Panc1 (cell line): ENCODE results near the gene OPRPN. TPM values are rescaled to one million over a fixed set of nuclear protein-coding genes. Genes with fewer than 3 reads are reported as not detected.

ENCODE experiments used
- ATAC-seq: fragments of 200-7000 bp; cut with Tn5 transposase; 2 replicates; pipeline ENCODE4 v1.9.1; 2020; ENCODE audit warnings: mild to moderate bottlenecking, moderate library complexity
- BruUV-seq: library from RNA; stranded (reverse); fragments of 400-500 nt; replicated peaks from 2 replicates; lab custom pipeline; 2021; lab: Mats Ljungman, UMichigan
- CTCF ChIA-PET: fragments of 300-600 bp; sonication (Branson Sonifier 250); formaldehyde crosslinking; loops from one replicate; lab custom pipeline; 2022; ENCODE audit warnings: antibody characterized with exemption; lab: Charles Lee
- POLR2A ChIA-PET: fragments of 300-600 bp; sonication (Branson Sonifier 250); formaldehyde crosslinking; loops from one replicate; lab custom pipeline; 2022; ENCODE audit warnings: antibody characterized with exemption; lab: Charles Lee
- DNase-seq: peaks from one replicate; pipeline ENCODE4 v3.0.0-alpha.2; 2010; ENCODE audit warnings: low read depth, low spot score
- H3K27ac ChIP-seq: 2 replicates; pipeline ENCODE4 v1.5.1; 2011; ENCODE audit warnings: mild to moderate bottlenecking, low read length, inconsistent platforms
- H3K27me3 ChIP-seq: fragments of 200-500 bp; sonication (Bioruptor generic); 2 replicates; pipeline ENCODE4 v1.6.0; 2014; ENCODE audit warnings: low read length, inconsistent platforms; ENCODE audit not compliant: control insufficient read depth, insufficient read depth
- H3K36me3 ChIP-seq: fragments of 200-500 bp; sonication (Bioruptor generic); 2 replicates; pipeline ENCODE4 v1.5.1; 2014; ENCODE audit warnings: inconsistent platforms, mild to moderate bottlenecking, low read length, moderate library complexity; ENCODE audit not compliant: control insufficient read depth, insufficient read depth
- H3K4me1 ChIP-seq: 2 replicates; pipeline ENCODE4 v1.5.1; 2011; ENCODE audit warnings: inconsistent platforms, mild to moderate bottlenecking, low read length, moderate library complexity; ENCODE audit not compliant: control insufficient read depth, insufficient read depth
- H3K4me3 ChIP-seq, 2 experiments: 2 replicates each; pipeline ENCODE4 v1.5.1; 2011 to 2012; ENCODE audit warnings: low read depth in 2 of 2, low read length in 2 of 2, mild to moderate bottlenecking in 2 of 2, inconsistent platforms in 1 of 2, moderate library complexity in 1 of 2
- H3K9me3 ChIP-seq: fragments of 200-500 bp; sonication (Bioruptor generic); 2 replicates; pipeline ENCODE4 v1.5.1; 2014; ENCODE audit warnings: low read depth, mild to moderate bottlenecking, inconsistent platforms, low read length, moderate library complexity; ENCODE audit not compliant: control insufficient read depth, insufficient read depth
- CTCF ChIP-seq: fragments of 450-650 bp; IDR thresholded peaks from 2 replicates; pipeline ENCODE4 v1.5.1; 2017; ENCODE audit warnings: mild to moderate bottlenecking
- POLR2AphosphoS5 ChIP-seq: IDR thresholded peaks from 2 replicates; pipeline ENCODE4 v1.6.1; 2012; ENCODE audit warnings: mild to moderate bottlenecking, low read depth, low read length, moderate library complexity
- REST ChIP-seq, 2 experiments: IDR thresholded peaks; 2 replicates each; pipeline ENCODE4 v1.6.1; 2011 to 2012; ENCODE audit warnings: low read depth in 2 of 2, control low read depth in 1 of 2, low read length in 1 of 2, mild to moderate bottlenecking in 1 of 2, moderate library complexity in 1 of 2; ENCODE audit not compliant: insufficient read depth in 1 of 2
- SIN3A ChIP-seq: IDR thresholded peaks from 2 replicates; pipeline ENCODE4 v1.6.1; 2012; ENCODE audit warnings: low read depth, mild to moderate bottlenecking, low read length, moderate library complexity, borderline replicate concordance; ENCODE audit not compliant: insufficient read depth
- TCF7L2 ChIP-seq: IDR thresholded peaks from 2 replicates; pipeline ENCODE4 v1.6.1; 2011; ENCODE audit warnings: mild to moderate bottlenecking, low read depth, low read length, inconsistent platforms
- in situ Hi-C: cut with HindIII; loops from 2 replicates; pipeline ENCODE4 v1.10.0; 2016; ENCODE audit warnings: low sequenced_read_pairs, low pct_unique_long_range_greater_than_20kb
- intact Hi-C: fragments of 100-400 bp; cut with micrococcal nuclease; formaldehyde crosslinking; loops from one replicate; pipeline ENCODE4 v1.10.0; 2022; ENCODE audit not compliant: unreplicated experiment
- total RNA-seq: library from RNA; stranded (reverse); gene quantifications from one replicate; pipeline ENCODE4 v1.2.1, GENCODE V29; 2021; ENCODE audit not compliant: unreplicated experiment

OPRPN gene
- total RNA-seq, 1 experiment from 2014 or later = not detected

- POLR2A ChIA-PET = no interaction called here
- no peak for DNase-seq
- in situ Hi-C loops = no loop called here
These were observed 29.9 kb upstream of the OPRPN start for GRCh38 chr4:70367813-70368212.

GRCh38 chr4:70371987-70372386 lies 25.8 kb upstream of the OPRPN start:
- Histone ChIP-seq H3K27me3 (no peaks in the 10 kb centered on the region), H3K36me3 (no peaks in the 10 kb centered on the region), H3K9me3 (no peaks in the 10 kb centered on the region), H3K4me1 (no peaks in the 10 kb centered on the region), H3K4me3 (no peak overlapping the region), H3K27ac (no peak overlapping the region)
- CTCF ChIA-PET = no interaction called here
- BruUV-seq = no TSS peak
- in situ Hi-C loops (no loop called here), intact Hi-C loops (no loop called here)
- POLR2A ChIA-PET = no interaction called here
- TF ChIP-seq REST (IDR thresholded peaks at IDR 0.05; ENCODE audit: insufficient read depth in 1 of 2, low read depth in 2 of 2, low read length in 1 of 2) = no peak
- TF ChIP-seq SIN3A = no peak
- TF ChIP-seq TCF7L2 = no peak
- no peak for TF ChIP-seq CTCF
- no peak for TF ChIP-seq POLR2AphosphoS5
- DNase-seq (no peak), ATAC-seq (no peak)

More at GRCh38 chr4:70367813-70368212, 29.9 kb upstream of the OPRPN start:
- TF ChIP-seq POLR2AphosphoS5 (no peak), SIN3A (no peak), REST (IDR thresholded peaks at IDR 0.05; ENCODE audit: insufficient read depth in 1 of 2, low read depth in 2 of 2, low read length in 1 of 2) (no peak), CTCF (no peak), TCF7L2 (no peak)
- no TSS peak for BruUV-seq
- no peaks in the 10 kb centered on the region for H3K27me3 ChIP-seq
- ATAC-seq = no peak
- H3K36me3 ChIP-seq = no peaks in the 10 kb centered on the region; the same call in 1 of the 2 replicates
- no peak overlapping the region for H3K4me3 ChIP-seq
- CTCF ChIA-PET = no interaction called here
- H3K27ac ChIP-seq = no peak overlapping the region
- intact Hi-C loops = no loop called here
- no peaks in the 10 kb centered on the region for H3K4me1 ChIP-seq
- no peaks in the 10 kb centered on the region for H3K9me3 ChIP-seq
